Gastrocnemius medialis (tissue), 4 donors: ENCODE results near the gene ZNF414. TPM values are rescaled to one million over a fixed set of nuclear protein-coding genes. Genes with fewer than 3 reads are reported as not detected.
A peak's percentile ranks its signal among the peaks of the same experiment; 100 is the strongest.

Source experiments
- ATAC-seq, 2 donors: fragments of 150-250 bp; one replicate each; pipeline ENCODE4 v1.9.1; 2016
- DNase-seq, 2 donors: peaks; one replicate each; pipeline ENCODE4 v3.0.0-alpha.2; 2019
- H3K27ac ChIP-seq, 4 donors: fragments of 200-600 bp; sonication (generic); 1 replicate in 1 of 4; 2 replicates in 3 of 4; pipeline ENCODE4 v1.5.1; 2016 to 2018; ENCODE audit warnings: mild to moderate bottlenecking in 2 of 4, moderate library complexity in 1 of 4
- H3K27me3 ChIP-seq, 3 donors: fragments of 200-600 bp; sonication (generic) in 2 of 3; 1 replicate in 1 of 3; 2 replicates in 2 of 3; pipeline versions ENCODE4 v1.5.1 to v1.6.0; 2016 to 2019; ENCODE audit warnings: mild to moderate bottlenecking in 1 of 3, moderate library complexity in 1 of 3
- H3K36me3 ChIP-seq, 2 donors: fragments of 200-600 bp; sonication (generic) in 1 of 2; one replicate each; pipeline ENCODE4 v1.5.1; 2017 to 2018
- H3K4me1 ChIP-seq, 2 donors: fragments of 200-600 bp; sonication (generic) in 1 of 2; one replicate each; pipeline ENCODE4 v1.5.1; 2016 to 2017; ENCODE audit warnings: mild to moderate bottlenecking in 2 of 2
- H3K4me3 ChIP-seq, 4 donors: fragments of 200-600 bp; sonication (generic) in 3 of 4; 1 replicate in 1 of 4; 2 replicates in 3 of 4; pipeline ENCODE4 v1.5.1; 2016 to 2019; ENCODE audit warnings: mild to moderate bottlenecking in 2 of 4
- H3K9me3 ChIP-seq, 3 donors: fragments of 200-600 bp; sonication (generic) in 2 of 3; 1 replicate in 1 of 3; 2 replicates in 2 of 3; pipeline ENCODE4 v1.5.1; 2016 to 2019
- POLR2A ChIP-seq, 2 donors: fragments of 450-650 bp; IDR thresholded peaks; one replicate each; pipeline ENCODE4 v1.6.1; 2017; ENCODE audit warnings: antibody characterized with exemption in 2 of 2, mild to moderate bottlenecking in 2 of 2, moderate library complexity in 2 of 2
- in situ Hi-C, 4 donors: fragments of 200-750 bp; cut with MboI; loops; one replicate each; pipeline versions ENCODE4 v1.15.0 to v1.8.0; 2017; ENCODE audit warnings: low sequenced_read_pairs in 4 of 4
- intact Hi-C: fragments of 100-400 bp; cut with DNase I; formaldehyde crosslinking; loops from one replicate; pipeline ENCODE4 v1.15.1; 2023; ENCODE audit warnings: low total_unique reads
- total RNA-seq, 4 donors: library from RNA; depleted of rRNA; stranded (reverse); fragments of >200 nt; gene quantifications; one replicate each; pipeline versions ENCODE4 v1.1.0 to v1.2.3, GENCODE V29; 2016
- TF ChIP-seq, protein P1 (sequence below), 5 experiments: fragments of 450-650 bp in 3 of 5; fragments of 200-600 bp in 2 of 5; sonication (generic) in 2 of 5; IDR thresholded peaks in 4 of 5; conservative IDR thresholded peaks in 1 of 5; 1 replicate in 4 of 5; 2 replicates in 1 of 5; pipeline ENCODE4 v1.5.1; 2016 to 2019; ENCODE audit warnings: antibody characterized with exemption in 5 of 5, mild to moderate bottlenecking in 3 of 5, moderate library complexity in 3 of 5

The ZNF414 gene
- total RNA-seq, 4 donors from 2014 or later, result 4.7 to 13.3 (median 6.9) TPM

DNA sequence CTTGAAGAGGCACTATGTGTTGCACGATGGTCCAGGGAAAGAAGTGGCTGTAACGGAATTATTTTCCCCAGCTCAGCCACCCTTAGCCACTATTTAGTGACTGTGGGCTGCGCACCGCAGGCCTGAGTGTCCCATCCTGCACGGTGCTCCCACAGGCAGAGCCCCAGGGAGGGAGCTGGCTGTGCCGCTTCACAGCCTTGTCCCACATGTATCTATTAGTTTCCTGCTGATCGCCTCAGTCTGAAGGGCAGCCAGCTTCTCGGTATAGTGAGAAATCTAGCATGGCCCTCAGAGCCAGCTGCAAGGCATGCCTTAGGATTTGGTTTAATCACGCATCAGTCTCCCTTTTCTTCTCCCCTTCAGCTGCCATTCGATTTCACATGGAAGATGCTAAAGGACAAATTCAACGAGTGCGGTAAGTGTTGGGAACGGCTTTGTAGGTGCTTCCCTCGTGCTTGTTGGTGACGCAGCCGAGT is 27.3 kb downstream of the ZNF414 start:
- H3K27ac ChIP-seq, result peak overlapping the region in 1 of 4 donors; percentile 12
- H3K4me3 ChIP-seq, result no peak overlapping the region
- peaks cover 0 to 67% of the 10 kb centered on the region in 2 donors for H3K36me3 ChIP-seq
- no peak for DNase-seq
- H3K27me3 ChIP-seq, result no peaks in the 10 kb centered on the region
- peaks cover 8% of the 10 kb centered on the region in 2 donors for H3K4me1 ChIP-seq
- TF ChIP-seq, protein P1, sequence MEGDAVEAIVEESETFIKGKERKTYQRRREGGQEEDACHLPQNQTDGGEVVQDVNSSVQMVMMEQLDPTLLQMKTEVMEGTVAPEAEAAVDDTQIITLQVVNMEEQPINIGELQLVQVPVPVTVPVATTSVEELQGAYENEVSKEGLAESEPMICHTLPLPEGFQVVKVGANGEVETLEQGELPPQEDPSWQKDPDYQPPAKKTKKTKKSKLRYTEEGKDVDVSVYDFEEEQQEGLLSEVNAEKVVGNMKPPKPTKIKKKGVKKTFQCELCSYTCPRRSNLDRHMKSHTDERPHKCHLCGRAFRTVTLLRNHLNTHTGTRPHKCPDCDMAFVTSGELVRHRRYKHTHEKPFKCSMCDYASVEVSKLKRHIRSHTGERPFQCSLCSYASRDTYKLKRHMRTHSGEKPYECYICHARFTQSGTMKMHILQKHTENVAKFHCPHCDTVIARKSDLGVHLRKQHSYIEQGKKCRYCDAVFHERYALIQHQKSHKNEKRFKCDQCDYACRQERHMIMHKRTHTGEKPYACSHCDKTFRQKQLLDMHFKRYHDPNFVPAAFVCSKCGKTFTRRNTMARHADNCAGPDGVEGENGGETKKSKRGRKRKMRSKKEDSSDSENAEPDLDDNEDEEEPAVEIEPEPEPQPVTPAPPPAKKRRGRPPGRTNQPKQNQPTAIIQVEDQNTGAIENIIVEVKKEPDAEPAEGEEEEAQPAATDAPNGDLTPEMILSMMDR (IDR thresholded peaks at IDR 0.05 in 4 of 5, conservative IDR thresholded peaks at IDR 0.05 in 1 of 5), result no peak
- no peak for TF ChIP-seq POLR2A (IDR thresholded peaks at IDR 0.05)
- H3K9me3 ChIP-seq, result no peaks in the 10 kb centered on the region
- in situ Hi-C loops, result no loop called here
- ATAC-seq, result no peak
- intact Hi-C loops, result no loop called here

DNA sequence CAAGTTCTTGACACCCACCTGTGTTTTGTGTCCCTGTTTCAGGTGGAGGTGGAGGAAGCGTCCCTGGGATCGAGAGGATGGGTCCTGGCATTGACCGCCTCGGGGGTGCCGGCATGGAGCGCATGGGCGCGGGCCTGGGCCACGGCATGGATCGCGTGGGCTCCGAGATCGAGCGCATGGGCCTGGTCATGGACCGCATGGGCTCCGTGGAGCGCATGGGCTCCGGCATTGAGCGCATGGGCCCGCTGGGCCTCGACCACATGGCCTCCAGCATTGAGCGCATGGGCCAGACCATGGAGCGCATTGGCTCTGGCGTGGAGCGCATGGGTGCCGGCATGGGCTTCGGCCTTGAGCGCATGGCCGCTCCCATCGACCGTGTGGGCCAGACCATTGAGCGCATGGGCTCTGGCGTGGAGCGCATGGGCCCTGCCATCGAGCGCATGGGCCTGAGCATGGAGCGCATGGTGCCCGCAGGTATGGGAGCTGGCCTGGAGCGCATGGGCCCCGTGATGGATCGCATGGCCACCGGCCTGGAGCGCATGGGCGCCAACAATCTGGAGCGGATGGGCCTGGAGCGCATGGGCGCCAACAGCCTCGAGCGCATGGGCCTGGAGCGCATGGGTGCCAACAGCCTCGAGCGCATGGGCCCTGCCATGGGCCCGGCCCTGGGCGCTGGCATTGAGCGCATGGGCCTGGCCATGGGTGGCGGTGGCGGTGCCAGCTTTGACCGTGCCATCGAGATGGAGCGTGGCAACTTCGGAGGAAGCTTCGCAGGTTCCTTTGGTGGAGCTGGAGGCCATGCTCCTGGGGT is 28.2 kb downstream of the ZNF414 start:
- in situ Hi-C loops, result no loop called here
- H3K4me3 ChIP-seq, result no peak overlapping the region

DNA sequence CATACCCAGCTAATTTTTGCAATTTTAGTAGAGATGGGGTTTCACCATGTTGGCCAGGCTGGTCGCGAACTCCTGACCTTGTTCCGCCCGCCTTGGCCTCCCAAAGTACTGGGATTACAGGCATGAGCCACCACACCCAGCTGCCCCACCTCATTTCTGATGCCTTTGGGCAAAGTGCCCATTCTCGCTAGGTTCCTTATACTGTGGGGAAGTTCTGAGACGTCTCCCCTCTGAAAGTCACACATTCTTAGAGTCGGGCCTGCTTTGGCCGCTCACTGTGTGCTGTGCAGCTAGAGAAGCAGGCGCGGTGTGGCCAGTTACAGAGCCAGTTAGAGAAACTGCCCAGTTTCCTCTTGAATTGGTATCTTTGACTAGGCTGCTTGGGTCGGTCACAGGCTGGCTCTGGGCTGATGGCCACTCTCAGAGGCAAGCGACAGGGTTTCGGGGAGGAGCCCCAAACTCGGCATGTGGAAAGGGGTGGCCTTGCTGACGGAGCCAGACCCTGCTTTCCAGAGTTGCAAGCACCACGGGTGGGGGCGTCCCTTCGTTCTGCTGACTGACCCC is 29.6 kb downstream of the ZNF414 start:
- no peak overlapping the region for H3K4me3 ChIP-seq
- H3K9me3 ChIP-seq, result no peaks in the 10 kb centered on the region
- in situ Hi-C loops, result no loop called here
- H3K36me3 ChIP-seq, result peaks cover 0 to 64% of the 10 kb centered on the region in 2 donors
- H3K27me3 ChIP-seq, result no peaks in the 10 kb centered on the region
- TF ChIP-seq POLR2A (IDR thresholded peaks at IDR 0.05), result no peak
- ATAC-seq (no peak), DNase-seq (peak; percentile 24 to 56)
- intact Hi-C loops, result no loop called here
- no peak overlapping the region for H3K27ac ChIP-seq
- H3K4me1 ChIP-seq, result peaks cover 18 to 19% of the 10 kb centered on the region in 2 donors

More for the DNA sequence above, 28.2 kb downstream of the ZNF414 start:
- DNase-seq (no peak), ATAC-seq (no peak)
- no peaks in the 10 kb centered on the region for H3K27me3 ChIP-seq
- TF ChIP-seq, protein P1 (IDR thresholded peaks at IDR 0.05 in 4 of 5, conservative IDR thresholded peaks at IDR 0.05 in 1 of 5), result no peak
- TF ChIP-seq POLR2A (IDR thresholded peaks at IDR 0.05), result no peak
- intact Hi-C loops, result no loop called here
- H3K27ac ChIP-seq, result no peak overlapping the region
- H3K4me1 ChIP-seq, result peaks cover 16 to 17% of the 10 kb centered on the region in 2 donors
- no peaks in the 10 kb centered on the region for H3K9me3 ChIP-seq
- peaks cover 0 to 67% of the 10 kb centered on the region in 2 donors for H3K36me3 ChIP-seq

DNA sequence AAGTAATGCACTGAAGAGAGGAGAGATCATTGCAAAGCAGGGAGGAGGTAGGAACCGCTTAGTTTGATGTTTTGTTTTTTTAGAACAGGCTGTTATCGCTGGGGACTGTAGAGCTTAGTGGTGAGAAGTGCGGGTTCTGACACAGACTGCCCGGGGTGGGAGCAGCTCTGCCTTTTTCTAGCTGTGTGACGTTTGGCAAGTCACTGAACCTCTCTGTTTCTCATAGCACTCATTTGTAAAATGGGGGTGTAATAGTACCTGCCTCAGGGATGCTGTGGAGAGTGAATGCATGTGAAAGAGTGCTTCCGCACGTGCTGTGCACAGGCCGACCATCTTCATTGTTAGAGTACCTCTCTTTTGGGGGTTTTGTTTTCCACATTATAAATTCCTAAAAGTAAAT is 30.8 kb downstream of the ZNF414 start:
- H3K27me3 ChIP-seq, result no peaks in the 10 kb centered on the region
- intact Hi-C loops (no loop called here), in situ Hi-C loops (no loop called here)
- TF ChIP-seq POLR2A (IDR thresholded peaks at IDR 0.05), result no peak
- TF ChIP-seq, protein P1 (IDR thresholded peaks at IDR 0.05 in 4 of 5, conservative IDR thresholded peaks at IDR 0.05 in 1 of 5), result no peak
- peaks cover 0 to 52% of the 10 kb centered on the region in 2 donors for H3K36me3 ChIP-seq
- ATAC-seq, result no peak
- no peaks in the 10 kb centered on the region for H3K9me3 ChIP-seq
- peaks cover 22 to 25% of the 10 kb centered on the region in 2 donors for H3K4me1 ChIP-seq
- H3K4me3 ChIP-seq, result no peak overlapping the region
- DNase-seq, result no peak
- no peak overlapping the region for H3K27ac ChIP-seq

DNA sequence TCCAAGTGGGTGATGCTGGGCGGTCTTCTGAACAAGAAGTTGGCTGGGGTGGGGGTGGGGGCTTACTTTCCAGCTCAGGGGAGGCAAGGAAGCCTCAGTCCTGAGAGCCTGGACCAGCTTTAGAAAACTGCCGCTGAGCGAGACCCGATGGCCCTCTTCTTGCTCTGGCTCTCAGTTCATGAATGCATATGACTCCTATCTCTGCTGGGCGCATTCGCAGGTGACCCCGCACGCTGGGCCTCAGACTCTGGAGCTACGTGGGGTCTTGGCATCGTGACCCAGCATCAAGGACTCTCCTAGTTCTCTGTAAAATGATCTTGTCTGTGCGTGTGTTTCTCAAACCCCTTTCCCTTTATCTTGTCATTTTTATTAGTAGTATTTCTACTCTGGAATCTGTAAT is 31.3 kb downstream of the ZNF414 start:
- H3K27me3 ChIP-seq, result no peaks in the 10 kb centered on the region
- H3K36me3 ChIP-seq, result peaks cover 0 to 48% of the 10 kb centered on the region in 2 donors
- ATAC-seq (no peak), DNase-seq (no peak)
- peaks cover 22 to 30% of the 10 kb centered on the region in 2 donors for H3K4me1 ChIP-seq
- H3K27ac ChIP-seq, result no peak overlapping the region
- intact Hi-C loops, result no loop called here
- H3K4me3 ChIP-seq, result no peak overlapping the region
- no peaks in the 10 kb centered on the region for H3K9me3 ChIP-seq
- TF ChIP-seq, protein P1 (IDR thresholded peaks at IDR 0.05 in 4 of 5, conservative IDR thresholded peaks at IDR 0.05 in 1 of 5), result no peak
- no peak for TF ChIP-seq POLR2A (IDR thresholded peaks at IDR 0.05)
- in situ Hi-C loops, result no loop called here
